HCT116 (cell line): ENCODE data around the gene TMEM184B. TPM values are rescaled to one million over a fixed set of nuclear protein-coding genes. Genes with fewer than 3 reads are reported as not detected.

Source experiments
- ATAC-seq: fragments of 200-7000 bp; cut with Tn5 transposase; 2 replicates; pipeline ENCODE4 v1.9.1; 2020; ENCODE audit warnings: mild to moderate bottlenecking, moderate library complexity
- BruUV-seq: library from RNA; stranded (reverse); fragments of 400-500 nt; replicated peaks from 2 replicates; lab custom pipeline; 2021; lab: Mats Ljungman, UMichigan
- CTCF ChIA-PET: fragments of 300-600 bp; sonication (Branson Sonifier 250); formaldehyde crosslinking; loops from one replicate; lab custom pipeline; 2021; ENCODE audit warnings: antibody characterized with exemption; lab: Charles Lee
- POLR2A ChIA-PET: fragments of 300-600, 350-600 bp; sonication (Branson Sonifier 250); formaldehyde crosslinking; loops from one replicate; lab custom pipeline; 2021; ENCODE audit warnings: antibody characterized with exemption; lab: Charles Lee
- RAD21 ChIA-PET, 2 experiments: fragments of 300-600 bp; sonication (Branson Sonifier 250); formaldehyde crosslinking; loops; one replicate each; lab custom pipeline; 2023; ENCODE audit warnings: low total read pairs in 2 of 2; ENCODE audit not compliant: uncharacterized antibody in 2 of 2, unreplicated experiment in 2 of 2, low non-redundant PET in 1 of 2; lab: Charles Lee
- DNase-seq: peaks from one replicate; pipeline ENCODE4 v3.0.0-alpha.2; 2010; ENCODE audit warnings: low read depth, low spot score
- H2AFZ ChIP-seq: fragments of 200-600 bp; shearing (Covaris generic), sonication (generic); 2 replicates; pipeline ENCODE4 v1.6.1; 2017; ENCODE audit warnings: low read depth, mixed run types, mixed read lengths, antibody characterized with exemption, low read length; ENCODE audit not compliant: poor library complexity, severe bottlenecking
- H3K27ac ChIP-seq: 2 replicates; pipeline ENCODE4 v1.5.1; 2012; ENCODE audit warnings: low read depth, low read length
- H3K27me3 ChIP-seq: fragments of 200-600 bp; sonication (generic); 2 replicates; pipeline ENCODE4 v1.6.1; 2016; ENCODE audit warnings: mixed run types, low read length, mixed read lengths; ENCODE audit not compliant: insufficient read depth
- H3K36me3 ChIP-seq, 2 experiments: fragments of 200-500 bp in 1 of 2; fragments of 200-600 bp in 1 of 2; sonication (Bioruptor generic) in 1 of 2; sonication (generic) in 1 of 2; 2 replicates each; pipeline versions ENCODE4 v1.5.1 to v1.6.1; 2014 to 2016; ENCODE audit warnings: low read length in 2 of 2, inconsistent platforms in 1 of 2, mixed read lengths in 1 of 2, mixed run types in 1 of 2; ENCODE audit not compliant: insufficient read depth in 2 of 2, control insufficient read depth in 1 of 2
- H3K4me1 ChIP-seq, 2 experiments: fragments of 200-600 bp in 1 of 2; sonication (generic) in 1 of 2; 2 replicates each; pipeline versions ENCODE4 v1.5.1 to v1.6.1; 2012 to 2017; ENCODE audit warnings: low read length in 2 of 2, inconsistent platforms in 1 of 2, mild to moderate bottlenecking in 1 of 2, mixed read lengths in 1 of 2, mixed run types in 1 of 2, moderate library complexity in 1 of 2; ENCODE audit not compliant: insufficient read depth in 2 of 2, control insufficient read depth in 1 of 2
- H3K4me2 ChIP-seq: fragments of 200-600 bp; sonication (generic); 2 replicates; pipeline ENCODE4 v1.6.1; 2017; ENCODE audit warnings: mixed run types, low read length, mixed read lengths
- H3K4me3 ChIP-seq, 2 experiments: fragments of 200-600 bp in 1 of 2; sonication (generic) in 1 of 2; replicated peaks in 1 of 2; 2 replicates each; pipeline ENCODE4 v1.5.1; 2011 to 2016; ENCODE audit warnings: low read length in 2 of 2, control low read depth in 1 of 2, low read depth in 1 of 2, mild to moderate bottlenecking in 1 of 2, mixed read lengths in 1 of 2, mixed run types in 1 of 2
- H3K79me2 ChIP-seq: fragments of 200-600 bp; sonication (generic); 2 replicates; pipeline ENCODE4 v1.6.1; 2017; ENCODE audit warnings: mild to moderate bottlenecking, mixed run types, low read length, moderate library complexity, mixed read lengths; ENCODE audit not compliant: insufficient read depth
- H3K9ac ChIP-seq: fragments of 200-600 bp; sonication (generic); 2 replicates; pipeline ENCODE4 v1.6.1; 2016; ENCODE audit warnings: low read length, mixed read lengths
- H3K9me2 ChIP-seq: fragments of 200-600 bp; sonication (generic), shearing (Covaris generic); 2 replicates; pipeline ENCODE4 v1.6.1; 2017; ENCODE audit warnings: mixed run types, mild to moderate bottlenecking, moderate library complexity; ENCODE audit not compliant: insufficient read depth
- H3K9me3 ChIP-seq, 2 experiments: fragments of 200-500 bp in 1 of 2; fragments of 200-600 bp in 1 of 2; sonication (Bioruptor generic) in 1 of 2; sonication (generic) in 1 of 2; 2 replicates each; pipeline ENCODE4 v1.6.1; 2014 to 2017; ENCODE audit warnings: low read length in 2 of 2, mixed read lengths in 2 of 2, inconsistent platforms in 1 of 2, low read depth in 1 of 2, mild to moderate bottlenecking in 1 of 2, mixed run types in 1 of 2, moderate library complexity in 1 of 2; ENCODE audit not compliant: control insufficient read depth in 1 of 2, insufficient read depth in 1 of 2
- H4K20me1 ChIP-seq: fragments of 200-600 bp; sonication (generic), shearing (Covaris generic); 2 replicates; pipeline ENCODE4 v1.6.1; 2017; ENCODE audit warnings: mixed run types, mild to moderate bottlenecking, moderate library complexity; ENCODE audit not compliant: insufficient read depth
- CEBPB ChIP-seq: IDR thresholded peaks from 2 replicates; pipeline ENCODE4 v1.6.1; 2012; ENCODE audit warnings: low read depth
- CTCF ChIP-seq, 3 experiments: fragments of 200-600 bp in 1 of 3; sonication (generic) in 1 of 3; IDR thresholded peaks in 2 of 3; conservative IDR thresholded peaks in 1 of 3; 2 replicates each; pipeline ENCODE4 v1.5.1; 2012 to 2017; ENCODE audit warnings: low read depth in 2 of 3, low read length in 2 of 3, antibody characterized with exemption in 1 of 3, borderline replicate concordance in 1 of 3, control low read depth in 1 of 3, mild to moderate bottlenecking in 1 of 3, mixed read lengths in 1 of 3, mixed run types in 1 of 3, moderate library complexity in 1 of 3; ENCODE audit not compliant: insufficient read depth in 1 of 3
- EGR1 ChIP-seq: IDR thresholded peaks from 2 replicates; pipeline ENCODE4 v1.6.1; 2012; ENCODE audit warnings: low read depth
- ELF1 ChIP-seq: IDR thresholded peaks from 2 replicates; pipeline ENCODE4 v1.6.1; 2012; ENCODE audit warnings: low read depth, borderline replicate concordance
- EZH2 ChIP-seq: fragments of 200-600 bp; sonication (generic); IDR thresholded peaks from 2 replicates; pipeline ENCODE4 v1.6.1; 2017; ENCODE audit warnings: antibody characterized with exemption, mixed run types
- FOSL1 ChIP-seq: IDR thresholded peaks from 2 replicates; pipeline ENCODE4 v1.6.1; 2012; ENCODE audit warnings: low read depth
- JUND ChIP-seq: IDR thresholded peaks from 2 replicates; pipeline ENCODE4 v1.6.1; 2012
- POLR2A ChIP-seq: IDR thresholded peaks from 2 replicates; pipeline ENCODE4 v1.7.0; 2011; ENCODE audit warnings: borderline replicate concordance; ENCODE audit not compliant: insufficient read depth, insufficient read length; ENCODE audit errors: extremely low read depth
- POLR2AphosphoS5 ChIP-seq: IDR thresholded peaks from 2 replicates; pipeline ENCODE4 v1.6.1; 2011; ENCODE audit warnings: mild to moderate bottlenecking, low read depth, low read length, moderate library complexity
- SP1 ChIP-seq: IDR thresholded peaks from 2 replicates; pipeline ENCODE4 v1.6.1; 2012; ENCODE audit warnings: low read depth
- YY1 ChIP-seq: IDR thresholded peaks from 2 replicates; pipeline ENCODE4 v1.6.1; 2011; ENCODE audit warnings: low read length, low read depth, moderate library complexity, mild to moderate bottlenecking; ENCODE audit not compliant: insufficient replicate concordance; ENCODE audit errors: extremely low read depth
- ZBTB33 ChIP-seq: IDR thresholded peaks from 2 replicates; pipeline ENCODE4 v1.6.1; 2011; ENCODE audit warnings: mild to moderate bottlenecking, low read length, moderate library complexity; ENCODE audit not compliant: insufficient replicate concordance; ENCODE audit errors: extremely low read depth
- ZNF274 ChIP-seq: fragments of 200-500 bp; sonication (Bioruptor generic); IDR thresholded peaks from 2 replicates; pipeline ENCODE4 v1.6.1; 2014; ENCODE audit warnings: mild to moderate bottlenecking, low read depth, low read length, inconsistent platforms
- intact Hi-C: fragments of 100-400 bp; cut with micrococcal nuclease; formaldehyde crosslinking; loops from 2 replicates; pipeline ENCODE4 v1.10.0; 2022
- total RNA-seq: library from RNA; stranded (reverse); gene quantifications from one replicate; pipeline ENCODE4 v1.2.1, GENCODE V29; 2021; ENCODE audit not compliant: unreplicated experiment

Gene TMEM184B
- total RNA-seq, 1 experiment from 2014 or later, result 66.0 TPM

GRCh38 chr22:38191055-38191454 is 81.8 kb downstream of the TMEM184B start:
- TF ChIP-seq ZBTB33 (no peak), ZNF274 (no peak), SP1 (no peak), POLR2A (no peak), FOSL1 (no peak)
- no peaks in the 10 kb centered on the region for H3K9me3 ChIP-seq
- ChIA-PET POLR2A (no interaction called here), RAD21 (no interaction called here), CTCF (no interaction called here)
- no peak overlapping the region for H3K9ac ChIP-seq
- no peak for ATAC-seq
- no peaks in the 10 kb centered on the region for H3K79me2 ChIP-seq
- H3K4me3 ChIP-seq, result no peak overlapping the region
- no peaks in the 10 kb centered on the region for H3K36me3 ChIP-seq
- H4K20me1 ChIP-seq, result no peaks in the 10 kb centered on the region
- no peak overlapping the region for H3K27ac ChIP-seq
- no peaks in the 10 kb centered on the region for H3K9me2 ChIP-seq
- no peak for DNase-seq
- BruUV-seq, result no TSS peak
- H3K4me2 ChIP-seq, result no peak overlapping the region
- peaks cover 2 to 3% of the 10 kb centered on the region in 2 experiments; a peak in 1 of 4 replicates for H3K4me1 ChIP-seq
- no peaks in the 10 kb centered on the region for H3K27me3 ChIP-seq
- no peak overlapping the region for H2AFZ ChIP-seq
- intact Hi-C loops, result no loop called here

- RAD21 ChIA-PET, result no interaction called here
- no peak for ATAC-seq
- no TSS peak for BruUV-seq
- Histone ChIP-seq H3K4me2 (no peak overlapping the region), H2AFZ (no peak overlapping the region), H4K20me1 (no peaks in the 10 kb centered on the region), H3K9me2 (no peaks in the 10 kb centered on the region), H3K27ac (no peak overlapping the region), H3K27me3 (no peaks in the 10 kb centered on the region), H3K36me3 (no peaks in the 10 kb centered on the region), H3K9me3 (no peaks in the 10 kb centered on the region), H3K9ac (no peak overlapping the region), H3K4me1 (0 out of 4 replicates have a peak, but pooled peaks cover 0 to 3% of the 10 kb centered on the region in 2 experiments), H3K4me3 (no peak overlapping the region), H3K79me2 (no peaks in the 10 kb centered on the region)
- TF ChIP-seq EZH2, result no peak
- no peak for TF ChIP-seq POLR2AphosphoS5
- no peak for TF ChIP-seq CEBPB
- TF ChIP-seq JUND, result no peak
- TF ChIP-seq ELF1, result no peak
- TF ChIP-seq EGR1, result no peak
- no peak for TF ChIP-seq ZNF274
- no peak for TF ChIP-seq CTCF (IDR thresholded peaks at IDR 0.05 in 2 of 3, conservative IDR thresholded peaks at IDR 0.05 in 1 of 3; ENCODE audit: borderline replicate concordance in 1 of 3, insufficient read depth in 1 of 3, low read depth in 2 of 3, low read length in 2 of 3)
- no peak for TF ChIP-seq YY1
- CTCF ChIA-PET, result no interaction called here
- intact Hi-C loops, result no loop called here
- DNase-seq, result no peak
- POLR2A ChIA-PET, result no interaction called here
These were observed 82.2 kb downstream of the TMEM184B start for GRCh38 chr22:38190581-38190980.
